Calu3 (cell line): Measurements from ENCODE around the gene AIPL1. TPM values are rescaled to one million over a fixed set of nuclear protein-coding genes. Genes with fewer than 3 reads are reported as not detected.
"Not testable (repeated sequence)": the region's sequence is repeated elsewhere in the genome, so short reads cannot be mapped to it uniquely, and the experiment has no call there.

Experiments used
- Bru-seq: library from RNA; stranded (reverse); fragments of 400-500 nt; gene quantifications from one replicate; lab custom pipeline; 2021; lab: Mats Ljungman, UMichigan
- BruChase-seq, 2 experiments: library from RNA; stranded (reverse); fragments of 400-500 nt; gene quantifications; one replicate each; lab custom pipeline; 2021; lab: Mats Ljungman, UMichigan
- BruUV-seq: library from RNA; stranded (reverse); fragments of 400-500 nt; replicated peaks from 2 replicates; lab custom pipeline; 2021; lab: Mats Ljungman, UMichigan
- CTCF ChIA-PET: fragments of 300-600 bp; sonication (Branson Sonifier 250); formaldehyde crosslinking; loops from one replicate; lab custom pipeline; 2022; ENCODE audit warnings: antibody characterized with exemption; lab: Charles Lee
- DNase-seq: peaks from one replicate; pipeline ENCODE4 v3.0.0; 2022
- H3K27ac Mint-ChIP-seq: one replicate; pipeline ENCODE4 v1.8.0; 2022; ENCODE audit warnings: mixed read lengths; ENCODE audit not compliant: unreplicated experiment
- H3K27me3 Mint-ChIP-seq: one replicate; pipeline ENCODE4 v1.8.0; 2022; ENCODE audit warnings: mixed read lengths; ENCODE audit not compliant: unreplicated experiment
- H3K36me3 Mint-ChIP-seq: one replicate; pipeline ENCODE4 v1.8.0; 2022; ENCODE audit warnings: mild to moderate bottlenecking, moderate library complexity, mixed read lengths; ENCODE audit not compliant: insufficient read depth, unreplicated experiment
- H3K4me1 Mint-ChIP-seq: one replicate; pipeline ENCODE4 v1.8.0; 2022; ENCODE audit warnings: mild to moderate bottlenecking, low read depth, mixed read lengths; ENCODE audit not compliant: unreplicated experiment
- H3K4me3 Mint-ChIP-seq: one replicate; pipeline ENCODE4 v1.8.0; 2022; ENCODE audit warnings: mild to moderate bottlenecking, low read depth, moderate library complexity, mixed read lengths; ENCODE audit not compliant: unreplicated experiment
- H3K9me3 Mint-ChIP-seq: one replicate; pipeline ENCODE4 v1.8.0; 2022; ENCODE audit warnings: low read depth, mixed read lengths; ENCODE audit not compliant: unreplicated experiment
- CTCF ChIP-seq: fragments of 200-600 bp; IDR thresholded peaks from one replicate; pipeline ENCODE4 v1.8.0; 2022; ENCODE audit warnings: antibody characterized with exemption; ENCODE audit not compliant: unreplicated experiment
- intact Hi-C: fragments of 100-400 bp; cut with micrococcal nuclease; formaldehyde crosslinking; loops from one replicate; pipeline ENCODE4 v1.10.0; 2022; ENCODE audit not compliant: unreplicated experiment
- long read RNA-seq: library from polyadenylated mRNA; stranded (forward); transcript quantifications from one replicate; pipeline ENCODE4 v2.0.0, GENCODE V29; 2022
- total RNA-seq: library from RNA; stranded (reverse); gene quantifications from 2 replicates; pipeline ENCODE4 v1.2.3, GENCODE V29; 2022

AIPL1 gene
- total RNA-seq: not detected in 2 replicates
- not detected for Bru-seq, nascent RNA
- not detected for BruChase-seq, experiment 1, labeled RNA remaining after a 6-hour chase
- percentile 10 among the genes with signal in this experiment for BruChase-seq, experiment 2, labeled RNA remaining after a 2-hour chase
- long read RNA-seq: 0 reads

- CTCF ChIA-PET: interaction anchor here (0.5 to 1.4 kb wide), 2 partner anchors 13 to 116 kb away, joined by 3 to 5 read pairs; no protein-coding TSS in a partner anchor
- Mint-ChIP-seq H3K27me3 (peaks cover 64% of the 10 kb centered on the region), H3K27ac (no peak within 1 kb of the TSS), H3K36me3 (peaks cover 4% of the 10 kb centered on the region), H3K4me3 (no peak within 1 kb of the TSS), H3K9me3 (no peaks in the 10 kb centered on the region), H3K4me1 (no peaks in the 10 kb centered on the region)
- intact Hi-C loops: no loop called here
- TF ChIP-seq CTCF: no peak
- DNase-seq: no peak
- BruUV-seq: no TSS peak
Measured at GRCh38 chr17:6435051-6435450, at the start of gene AIPL1. Gene AIPL1 (minus strand): TSS chr17:6435121. CDS start chr17:6435104, 17 bp downstream.

DNA sequence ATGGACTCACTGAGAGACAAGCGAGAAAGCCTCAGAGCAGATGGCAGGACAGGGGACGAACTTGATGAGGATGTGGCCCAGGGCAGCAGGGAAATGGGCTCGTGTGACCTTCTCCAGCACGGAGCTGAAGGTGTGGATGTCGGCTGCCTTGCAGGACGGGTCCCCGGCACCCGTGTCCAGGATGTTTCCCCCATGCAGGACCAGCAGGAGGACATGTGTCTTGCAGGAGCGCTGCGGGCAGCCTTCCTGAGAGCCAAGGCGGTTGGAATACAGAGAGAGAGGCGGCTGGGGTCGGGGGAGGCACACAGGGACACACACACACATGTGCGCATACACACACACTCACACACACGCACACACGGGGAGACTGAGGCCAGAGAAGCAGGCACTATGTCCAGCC, 48.6 kb upstream of the AIPL1 start:
- Mint-ChIP-seq H3K27me3 (no peaks in the 10 kb centered on the region), H3K9me3 (no peaks in the 10 kb centered on the region), H3K27ac (no peak overlapping the region), H3K4me1 (no peaks in the 10 kb centered on the region), H3K36me3 (peaks cover 2% of the 10 kb centered on the region), H3K4me3 (no peak overlapping the region)
- intact Hi-C loops: no loop called here
- TF ChIP-seq CTCF: no peak
- BruUV-seq: no TSS peak
- CTCF ChIA-PET: no interaction called here
- no peak for DNase-seq

GRCh38 chr17:6482796-6483195, 47.9 kb upstream of the AIPL1 start:
- H3K27me3 Mint-ChIP-seq, intact Hi-C loops, H3K36me3 Mint-ChIP-seq, H3K4me1 Mint-ChIP-seq, CTCF ChIA-PET, DNase-seq, BruUV-seq, H3K4me3 Mint-ChIP-seq, H3K27ac Mint-ChIP-seq, H3K9me3 Mint-ChIP-seq: not testable (repeated sequence)

GRCh38 chr17:6482105-6482455, 47.2 kb upstream of the AIPL1 start:
- CTCF ChIA-PET: no interaction called here
- Mint-ChIP-seq H3K4me3 (no peak overlapping the region), H3K36me3 (peaks cover 11% of the 10 kb centered on the region), H3K4me1 (no peaks in the 10 kb centered on the region), H3K27me3 (no peaks in the 10 kb centered on the region), H3K27ac (no peak overlapping the region), H3K9me3 (no peaks in the 10 kb centered on the region)
- intact Hi-C loops: no loop called here
- DNase-seq: no peak
- TF ChIP-seq CTCF: no peak
- no TSS peak for BruUV-seq

- Mint-ChIP-seq H3K9me3 (no peaks in the 10 kb centered on the region), H3K4me3 (no peak overlapping the region), H3K27me3 (no peaks in the 10 kb centered on the region), H3K4me1 (no peaks in the 10 kb centered on the region), H3K36me3 (peaks cover 11% of the 10 kb centered on the region), H3K27ac (no peak overlapping the region)
- BruUV-seq: no TSS peak
- CTCF ChIA-PET: interaction anchor here (0.5 kb wide), 1 partner anchor 399 kb away, joined by 3 read pairs; no protein-coding TSS in a partner anchor
- no peak for TF ChIP-seq CTCF
- intact Hi-C loops: no loop called here
- DNase-seq: no peak
Measured at GRCh38 chr17:6480303-6480675, 45.4 kb upstream of the AIPL1 start.
